EL (cell line): ENCODE measurements around the gene ADAMTSL3.

Source experiments
- DNase-seq: peaks from one replicate; pipeline ENCODE4 v3.0.0-alpha.2; 2016

ADAMTSL3 gene

GRCh38 chr15:83708328-83708727 lies 54.4 kb downstream of the ADAMTSL3 start:
- DNase-seq = no peak

- DNase-seq = no peak
Measured at GRCh38 chr15:83709241-83709640, 55.3 kb downstream of the ADAMTSL3 start.

- no peak for DNase-seq
Measured at GRCh38 chr15:83709811-83710210, 55.9 kb downstream of the ADAMTSL3 start.

GRCh38 chr15:83710452-83710851 lies 56.5 kb downstream of the ADAMTSL3 start:
- no peak for DNase-seq

GRCh38 chr15:83711236-83711635 lies 57.3 kb downstream of the ADAMTSL3 start:
- no peak for DNase-seq

GRCh38 chr15:83713242-83713641 lies 59.3 kb downstream of the ADAMTSL3 start:
- no peak for DNase-seq

GRCh38 chr15:83714939-83715628 lies 61.2 kb downstream of the ADAMTSL3 start:
- DNase-seq = no peak

- no peak for DNase-seq
Measured at GRCh38 chr15:83716605-83717004, 62.7 kb downstream of the ADAMTSL3 start.

- no peak for DNase-seq
Measured at GRCh38 chr15:83717010-83717409, 63.1 kb downstream of the ADAMTSL3 start.

- no peak for DNase-seq
Measured at GRCh38 chr15:83720468-83720867, 66.5 kb downstream of the ADAMTSL3 start.

GRCh38 chr15:83721031-83721430 lies 67.1 kb downstream of the ADAMTSL3 start:
- DNase-seq = no peak

GRCh38 chr15:83721981-83722380 lies 68.1 kb downstream of the ADAMTSL3 start:
- no peak for DNase-seq

- DNase-seq = no peak
Measured at GRCh38 chr15:83723216-83723615, 69.3 kb downstream of the ADAMTSL3 start.

- no peak for DNase-seq
Measured at GRCh38 chr15:83732196-83732595, 78.3 kb downstream of the ADAMTSL3 start.

GRCh38 chr15:83732770-83733169 lies 78.8 kb downstream of the ADAMTSL3 start:
- no peak for DNase-seq

- DNase-seq = peak; percentile 36
Measured at GRCh38 chr15:83733206-83733605, 79.3 kb downstream of the ADAMTSL3 start.

GRCh38 chr15:83733691-83734090 lies 79.8 kb downstream of the ADAMTSL3 start:
- no peak for DNase-seq

- no peak for DNase-seq
Measured at GRCh38 chr15:83734487-83734886, 80.6 kb downstream of the ADAMTSL3 start.

GRCh38 chr15:83739629-83740028 lies 85.7 kb downstream of the ADAMTSL3 start:
- no peak for DNase-seq

GRCh38 chr15:83745771-83746170 lies 91.8 kb downstream of the ADAMTSL3 start:
- no peak for DNase-seq

GRCh38 chr15:83746231-83746630 lies 92.3 kb downstream of the ADAMTSL3 start:
- no peak for DNase-seq

- DNase-seq = no peak
Measured at GRCh38 chr15:83747050-83747717, 93.3 kb downstream of the ADAMTSL3 start.

GRCh38 chr15:83747718-83748110 lies 93.8 kb downstream of the ADAMTSL3 start:
- DNase-seq = no peak

GRCh38 chr15:83753872-83754493 lies 100.1 kb downstream of the ADAMTSL3 start:
- no peak for DNase-seq
